Right ventricle myocardium inferior (tissue), 1 donor: ENCODE data around the gene TPRKB. TPM values are rescaled to one million over a fixed set of nuclear protein-coding genes. Genes with fewer than 3 reads are reported as not detected.
"Not testable (repeated sequence)": the region's sequence is repeated elsewhere in the genome, so short reads cannot be mapped to it uniquely, and the experiment has no call there.

ENCODE experiments used
- ATAC-seq: fragments of 200-7000 bp; cut with Tn5 transposase; one replicate; pipeline ENCODE4 v1.9.1; 2020; ENCODE audit warnings: mild to moderate bottlenecking, moderate library complexity
- DNase-seq: peaks from one replicate; pipeline ENCODE4 v3.0.0; 2021; ENCODE audit errors: missing footprints
- intact Hi-C: fragments of 100-400 bp; cut with DNase I; formaldehyde crosslinking; loops from one replicate; pipeline ENCODE4 v1.11.0; 2022
- total RNA-seq: library from RNA; stranded (reverse); fragmentation: NEBNext Ultra II Directional; extraction: Animal tissue kit (Norgen Biotek cat#: 25700); gene quantifications from one replicate; pipeline ENCODE4 v1.2.1, GENCODE V29; 2021
- donor health status: DM: no; HTN: yes; CAD: no; lungs with severe emphysema.

TPRKB gene
- total RNA-seq, 1 donor from 2014 or later: 45.9 TPM

GRCh38 chr2:73705091-73705490 is 32.1 kb downstream of the TPRKB start:
- DNase-seq: no peak
- ATAC-seq: no peak
- intact Hi-C loops: no loop called here

GRCh38 chr2:73704285-73704684 is 32.9 kb downstream of the TPRKB start:
- intact Hi-C loops: no loop called here
- DNase-seq: no peak
- no peak for ATAC-seq

GRCh38 chr2:73703675-73704074 is 33.5 kb downstream of the TPRKB start:
- DNase-seq: no peak
- intact Hi-C loops: no loop called here
- ATAC-seq: no peak

- intact Hi-C loops, ATAC-seq, DNase-seq: not testable (repeated sequence)
Measured at GRCh38 chr2:73702852-73703493, 34.2 kb downstream of the TPRKB start.

- intact Hi-C loops: no loop called here
- no peak for ATAC-seq
- DNase-seq: no peak
Measured at GRCh38 chr2:73701968-73702665, 35.0 kb downstream of the TPRKB start.

- ATAC-seq, DNase-seq, intact Hi-C loops: not testable (repeated sequence)
Measured at GRCh38 chr2:73701448-73701765, 35.7 kb downstream of the TPRKB start.

GRCh38 chr2:73700661-73701447 is 36.3 kb downstream of the TPRKB start:
- ATAC-seq: peak; percentile 23
- no peak for DNase-seq
- intact Hi-C loops: no loop called here

GRCh38 chr2:73700131-73700611 is 37.0 kb downstream of the TPRKB start:
- DNase-seq (no peak), ATAC-seq (peak; percentile 33)
- intact Hi-C loops: no loop called here

GRCh38 chr2:73699437-73699836 is 37.7 kb downstream of the TPRKB start:
- DNase-seq (no peak), ATAC-seq (no peak)
- intact Hi-C loops: loop anchor here (10.0 kb wide), 1 partner anchor 75 kb away; no protein-coding TSS in a partner anchor

- no peak for ATAC-seq
- no peak for DNase-seq
- intact Hi-C loops: loop anchor here (10.0 kb wide), 1 partner anchor 77 kb away; no protein-coding TSS in a partner anchor
Measured at GRCh38 chr2:73698101-73698500, 39.0 kb downstream of the TPRKB start.

GRCh38 chr2:73697606-73698005 is 39.5 kb downstream of the TPRKB start:
- DNase-seq: no peak
- ATAC-seq: no peak
- intact Hi-C loops: loop anchor here (10.0 kb wide), 1 partner anchor 77 kb away; no protein-coding TSS in a partner anchor

- not testable (repeated sequence) for ATAC-seq, DNase-seq
- intact Hi-C loops: loop anchor here (10.0 kb wide), 1 partner anchor 78 kb away; no protein-coding TSS in a partner anchor
Measured at GRCh38 chr2:73696985-73697384, 40.2 kb downstream of the TPRKB start.

- not testable (repeated sequence) for ATAC-seq
- intact Hi-C loops: loop anchor here (10.0 kb wide), 1 partner anchor 78 kb away; no protein-coding TSS in a partner anchor
Measured at GRCh38 chr2:73696521-73696920, 40.6 kb downstream of the TPRKB start.

GRCh38 chr2:73690372-73691088 is 46.6 kb downstream of the TPRKB start:
- intact Hi-C loops: loop anchor here (10.0 kb wide), 1 partner anchor 84 kb away; no protein-coding TSS in a partner anchor
- peak; percentile 78 for ATAC-seq
- DNase-seq: not testable (repeated sequence)

More at GRCh38 chr2:73696521-73696920, 40.6 kb downstream of the TPRKB start:
- not testable (repeated sequence) for DNase-seq

GRCh38 chr2:73688494-73688893 is 48.7 kb downstream of the TPRKB start:
- intact Hi-C loops: loop anchor here (10.0 kb wide), 1 partner anchor 646 kb away; no protein-coding TSS in a partner anchor

GRCh38 chr2:73685764-73686438 is 51.2 kb downstream of the TPRKB start:
- ATAC-seq (peak; percentile 43), DNase-seq (no peak)
- intact Hi-C loops: loop anchor here (10.0 kb wide), 1 partner anchor 649 kb away; no protein-coding TSS in a partner anchor

More at GRCh38 chr2:73688494-73688893, 48.7 kb downstream of the TPRKB start:
- ATAC-seq, DNase-seq: not testable (repeated sequence)

- not testable (repeated sequence) for DNase-seq
- ATAC-seq: peak; percentile 54
- intact Hi-C loops: loop anchor here (10.0 kb wide), 1 partner anchor 650 kb away; no protein-coding TSS in a partner anchor
Measured at GRCh38 chr2:73684905-73685304, 52.2 kb downstream of the TPRKB start.
